LNCAP (cell line): ENCODE results near the gene ZNF3.

ENCODE experiments used
- CTCF ChIP-seq: fragments of 450-650 bp; IDR thresholded peaks from 2 replicates; pipeline ENCODE4 v1.5.1; 2017; ENCODE audit warnings: mild to moderate bottlenecking

ZNF3 gene

GRCh38 chr7:100051611-100052010 is 29.9 kb downstream of the ZNF3 start:
- TF ChIP-seq CTCF: no peak

DNA sequence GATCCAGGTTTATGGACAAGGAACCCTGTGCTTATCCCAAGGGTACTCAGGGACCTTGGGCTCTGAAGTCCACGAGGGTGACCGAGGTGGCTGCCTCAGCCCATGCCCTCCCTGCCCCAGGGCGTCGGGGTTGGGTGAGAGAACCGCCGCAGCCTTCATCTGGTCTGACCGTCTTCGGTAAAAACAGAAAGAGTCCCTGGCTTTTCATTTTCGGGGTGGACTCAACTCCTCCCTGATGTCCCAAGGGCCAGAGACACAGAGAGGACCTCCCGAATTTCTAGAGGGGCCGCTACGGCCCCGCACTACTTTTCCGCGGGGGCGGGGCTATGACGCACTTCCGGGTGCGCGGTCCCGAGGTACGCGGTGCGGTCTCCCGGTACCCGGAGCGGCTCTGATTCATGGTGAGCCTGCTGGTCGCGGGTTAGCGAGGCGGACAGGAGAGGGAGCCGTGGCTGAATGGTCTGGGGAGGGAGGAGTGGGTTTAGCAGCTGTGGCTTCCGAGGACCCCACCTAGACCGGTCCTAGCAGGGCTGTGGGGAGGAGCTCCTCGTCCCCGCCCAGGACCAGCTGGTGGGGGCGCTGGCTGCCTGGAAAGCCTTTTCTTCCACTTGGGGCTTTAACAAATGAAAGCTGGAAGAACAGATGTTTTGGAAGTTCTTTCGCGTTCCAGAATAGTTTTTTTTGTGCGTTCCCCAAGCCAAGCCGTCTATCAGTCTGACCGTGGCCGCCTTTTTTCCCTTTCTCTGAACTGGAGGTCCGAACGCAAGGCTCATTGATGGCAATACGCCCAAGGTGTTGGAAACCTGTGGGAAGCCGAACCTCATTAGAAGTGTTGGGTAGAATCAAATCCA is 31.9 kb downstream of the ZNF3 start, which contains the start of gene ZSCAN21:
TSS of gene ZSCAN21 (plus strand) at position 334 of the 851 bp plus-strand sequence. CDS start 7,233 bp downstream, outside the sequence.
- peak; percentile 24; the same call in 1 of the 2 replicates for TF ChIP-seq CTCF

DNA sequence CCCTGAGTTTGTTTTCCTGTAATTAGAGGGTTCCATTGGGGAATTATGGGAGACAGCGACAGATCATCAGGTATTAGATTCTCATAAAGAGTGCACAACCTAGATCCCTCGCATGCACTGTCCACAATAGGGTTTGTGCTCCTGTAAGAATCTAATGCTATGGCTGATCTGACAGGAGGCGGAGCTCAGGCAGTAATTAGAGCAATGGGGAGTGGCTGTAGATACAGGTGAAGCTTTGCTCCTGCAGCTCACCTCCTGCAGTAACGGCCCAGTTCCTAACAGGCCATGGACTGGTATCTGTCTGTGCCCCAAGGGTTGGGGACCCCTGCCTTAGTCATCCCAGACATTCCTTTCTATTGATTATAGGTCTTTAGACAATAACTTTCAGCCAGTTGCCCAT is 32.8 kb downstream of the ZNF3 start:
- TF ChIP-seq CTCF: no peak

DNA sequence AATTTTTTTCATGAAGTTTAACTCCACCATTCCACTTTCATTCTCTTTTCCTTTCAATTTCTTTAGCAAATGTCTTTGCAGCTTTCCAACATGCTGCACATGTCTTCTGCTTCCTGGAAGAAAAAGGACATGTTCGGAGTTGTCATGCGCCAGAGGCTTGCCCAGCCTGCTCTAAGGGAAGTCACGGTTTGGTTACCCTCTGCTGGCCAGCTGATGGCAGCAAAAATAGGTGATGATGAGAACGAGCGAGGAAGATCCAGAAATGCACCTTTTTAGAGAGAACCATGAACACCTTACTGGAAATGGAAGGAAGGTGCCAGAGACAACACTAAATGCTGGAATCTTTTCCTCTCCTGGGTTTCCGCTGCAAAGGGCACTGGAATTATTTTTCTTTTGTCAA is 36.8 kb downstream of the ZNF3 start:
- 0 out of 2 replicates have a peak, but pooled peaks have one; percentile 18 for TF ChIP-seq CTCF

GRCh38 chr7:100040575-100040974 is 40.9 kb downstream of the ZNF3 start:
- TF ChIP-seq CTCF: no peak

DNA sequence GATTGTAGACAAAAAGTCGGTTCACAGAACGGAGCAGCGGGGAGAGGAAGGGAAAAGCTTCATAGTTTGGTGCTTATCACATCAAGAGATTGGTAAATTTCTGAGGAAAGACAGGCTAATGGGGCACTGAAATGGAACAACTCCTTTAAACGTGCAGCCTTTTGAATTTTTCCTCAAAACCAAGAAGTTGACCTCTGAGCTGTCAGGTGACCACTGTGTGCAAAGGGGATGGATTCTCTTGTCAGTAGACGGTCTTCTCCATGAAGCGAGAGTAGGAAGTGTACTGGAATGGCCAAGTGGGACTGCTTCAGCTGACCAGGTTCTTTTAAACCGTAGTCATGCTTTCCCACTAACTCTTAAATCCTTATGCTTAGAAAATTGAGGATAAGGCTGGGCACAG is 43.2 kb downstream of the ZNF3 start:
- no peak for TF ChIP-seq CTCF

DNA sequence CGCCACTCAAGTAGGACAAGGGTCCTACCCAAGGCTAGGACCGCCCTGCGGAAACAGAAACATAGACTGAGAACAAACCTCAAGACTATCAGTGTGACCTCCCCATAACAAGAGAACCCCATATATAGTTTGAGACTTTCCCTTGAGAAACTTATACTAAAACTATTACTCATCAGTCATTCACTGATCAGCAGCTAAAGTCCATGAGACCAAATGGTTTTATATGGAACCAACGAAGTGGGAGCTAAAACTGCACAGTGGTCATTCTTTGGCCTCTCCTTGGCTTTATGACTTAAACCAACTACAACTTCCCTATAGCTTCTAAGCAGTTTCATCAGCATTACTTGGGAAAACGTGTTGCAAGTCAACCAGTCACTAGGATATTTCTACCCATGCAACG is 45.6 kb downstream of the ZNF3 start:
- TF ChIP-seq CTCF: no peak
